NCI-H1105 treated with DMSO at 0.1 percent for 48 hours (cell line): ENCODE data around the gene CFHR1.
"Not testable (repeated sequence)": the region's sequence is repeated elsewhere in the genome, so short reads cannot be mapped to it uniquely, and the experiment has no call there.

Source experiments
- DNase-seq: peaks from one replicate; lab custom pipeline; 2025; lab: John Stamatoyannopoulos, UW

CFHR1 gene

DNA sequence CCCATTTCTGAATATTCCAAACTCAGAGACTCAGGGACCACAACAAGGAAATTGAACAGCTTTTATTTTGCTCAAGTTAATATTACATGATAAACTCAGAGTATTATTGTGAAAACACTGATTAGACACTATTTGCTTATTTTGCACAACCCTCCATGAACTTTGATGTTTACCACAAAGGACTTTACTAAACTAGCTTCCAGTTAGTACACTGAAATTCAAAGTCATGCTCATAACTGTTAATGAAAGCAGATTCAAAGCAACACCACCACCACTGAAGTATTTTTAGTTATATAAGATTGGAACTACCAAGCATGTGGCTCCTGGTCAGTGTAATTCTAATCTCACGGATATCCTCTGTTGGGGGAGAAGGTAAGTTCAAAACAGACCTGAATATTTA is at the start of gene CFHR1:
CFHR1 (plus strand) TSS at position 201 of the 400 bp plus-strand sequence; CDS start at position 315, 114 bp downstream.
- not testable (repeated sequence) for DNase-seq

DNA sequence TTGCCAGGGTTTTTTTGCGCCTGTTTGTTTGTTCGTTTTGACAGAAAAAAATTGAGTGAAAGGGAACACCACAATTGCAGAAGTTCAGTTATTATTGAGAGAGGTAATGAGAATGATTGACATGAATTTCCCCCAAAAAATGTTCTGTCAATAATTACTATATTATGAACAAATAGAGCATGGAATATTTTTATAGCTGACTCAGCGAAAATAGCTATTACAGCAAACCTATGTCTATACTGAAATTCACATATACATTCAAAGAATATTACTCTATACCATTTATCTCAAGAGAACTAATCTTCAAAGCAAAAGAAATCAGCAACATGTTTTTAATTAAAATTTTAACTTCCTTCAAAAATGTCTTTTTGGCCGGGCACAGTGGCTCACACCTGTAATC is 49.7 kb upstream of the CFHR1 start:
- not testable (repeated sequence) for DNase-seq

DNA sequence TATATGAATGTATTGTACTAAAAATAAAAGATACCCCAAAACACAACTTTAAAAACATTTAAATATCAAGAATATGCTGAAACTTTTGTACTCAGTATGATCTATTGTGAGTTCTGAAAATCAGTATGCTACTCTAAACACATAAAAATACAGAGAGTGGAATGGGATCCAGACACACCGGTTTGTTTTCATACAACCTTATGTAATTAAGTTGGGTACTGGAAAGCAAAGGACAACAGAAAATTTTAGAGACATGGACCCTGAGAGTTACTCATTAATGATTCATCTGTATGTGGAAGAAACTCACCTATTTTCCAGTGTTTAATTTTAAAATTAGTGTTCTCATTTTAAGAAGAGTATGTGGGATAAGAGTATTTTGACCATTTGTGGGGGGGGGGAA is 45.8 kb upstream of the CFHR1 start:
- no peak for DNase-seq

DNA sequence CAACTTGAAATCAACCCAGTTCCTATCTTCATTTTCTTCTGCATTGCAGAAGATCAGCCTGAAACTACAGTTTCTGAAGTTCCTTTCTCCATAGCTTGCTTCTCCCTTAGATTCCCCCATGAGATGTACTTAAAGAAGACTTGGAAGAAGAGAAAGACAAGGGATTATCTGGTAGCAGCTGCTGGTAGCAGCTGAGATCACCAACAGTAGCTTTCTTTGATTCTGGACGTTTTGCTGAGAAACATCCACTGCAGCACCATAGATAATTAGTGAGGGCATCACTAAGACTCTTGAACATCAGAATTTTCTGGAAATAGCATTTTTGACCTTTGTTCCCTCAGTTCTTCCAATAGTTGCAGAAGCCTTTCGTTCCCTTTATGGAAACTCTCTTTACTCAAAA is 45.4 kb upstream of the CFHR1 start:
- no peak for DNase-seq

DNA sequence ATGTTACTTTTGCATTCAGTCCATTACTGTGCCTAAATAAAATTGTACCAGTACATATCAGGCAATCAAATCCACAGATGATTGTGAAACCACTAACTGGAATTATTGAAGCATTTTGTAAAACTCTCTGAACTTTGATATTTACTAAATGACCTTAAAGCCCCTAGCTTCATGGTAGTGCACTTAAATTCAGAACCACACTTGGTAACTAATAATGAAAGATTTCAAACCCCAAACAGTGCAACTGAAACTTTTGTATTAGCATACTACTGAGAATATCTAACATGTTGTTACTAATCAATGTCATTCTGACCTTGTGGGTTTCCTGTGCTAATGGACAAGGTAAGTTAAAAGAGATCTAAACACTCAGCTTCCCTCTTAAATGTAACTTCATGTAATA is 44.9 kb upstream of the CFHR1 start, which contains the start of gene CFHR3:
CFHR3 (plus strand) TSS at position 238 of the 400 bp plus-strand sequence; CDS start at position 285, 47 bp downstream.
- no peak for DNase-seq

DNA sequence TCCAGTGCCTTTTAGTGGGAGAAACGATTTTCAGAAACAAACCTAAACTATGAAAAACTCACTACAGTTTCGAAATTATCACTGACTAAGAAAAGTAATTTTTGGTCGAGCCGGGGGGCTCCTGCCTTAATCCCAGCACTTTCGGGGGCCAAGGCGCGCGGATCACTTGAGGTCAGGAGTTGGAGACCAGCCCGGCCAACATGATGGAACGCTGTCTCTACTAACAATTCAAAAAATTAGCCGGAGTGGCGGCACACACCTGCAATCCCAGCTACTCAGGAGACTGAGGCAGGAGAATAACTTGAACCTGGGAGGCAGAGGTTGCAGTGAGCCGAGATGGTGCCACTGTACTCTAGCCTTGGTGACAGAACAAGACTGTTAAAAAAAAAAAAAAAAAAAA is 41.9 kb upstream of the CFHR1 start:
- no peak for DNase-seq

DNA sequence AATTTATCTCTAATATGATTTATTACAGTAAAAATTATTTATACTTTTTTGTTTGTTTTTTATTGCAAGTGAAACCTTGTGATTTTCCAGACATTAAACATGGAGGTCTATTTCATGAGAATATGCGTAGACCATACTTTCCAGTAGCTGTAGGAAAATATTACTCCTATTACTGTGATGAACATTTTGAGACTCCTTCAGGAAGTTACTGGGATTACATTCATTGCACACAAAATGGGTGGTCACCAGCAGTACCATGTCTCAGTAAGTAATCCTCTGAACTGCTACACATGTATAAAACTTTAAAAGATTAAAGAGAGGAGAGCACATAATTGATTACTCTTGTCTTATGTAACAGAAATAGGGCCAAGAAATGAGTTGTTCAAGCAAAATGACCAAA is 40.4 kb upstream of the CFHR1 start:
- DNase-seq = no peak

DNA sequence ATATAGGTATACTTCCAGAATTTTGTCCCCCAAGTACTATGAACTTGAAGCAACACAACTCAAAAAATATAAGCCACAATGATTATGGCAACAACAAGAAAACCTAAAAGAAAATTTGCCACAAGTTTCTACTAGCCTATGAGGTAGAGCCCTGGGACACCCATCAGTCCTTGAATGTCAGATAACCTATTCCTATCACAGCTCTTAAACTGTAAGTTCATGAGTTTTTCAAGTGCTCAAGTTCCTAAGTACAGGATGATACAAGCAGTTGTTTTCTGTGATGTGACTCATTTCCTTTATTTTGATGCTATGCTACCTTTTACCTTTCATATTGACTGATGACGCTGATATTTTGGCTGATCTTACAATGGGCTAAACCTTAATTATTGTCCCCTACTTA is 28.3 kb upstream of the CFHR1 start:
- not testable (repeated sequence) for DNase-seq

DNA sequence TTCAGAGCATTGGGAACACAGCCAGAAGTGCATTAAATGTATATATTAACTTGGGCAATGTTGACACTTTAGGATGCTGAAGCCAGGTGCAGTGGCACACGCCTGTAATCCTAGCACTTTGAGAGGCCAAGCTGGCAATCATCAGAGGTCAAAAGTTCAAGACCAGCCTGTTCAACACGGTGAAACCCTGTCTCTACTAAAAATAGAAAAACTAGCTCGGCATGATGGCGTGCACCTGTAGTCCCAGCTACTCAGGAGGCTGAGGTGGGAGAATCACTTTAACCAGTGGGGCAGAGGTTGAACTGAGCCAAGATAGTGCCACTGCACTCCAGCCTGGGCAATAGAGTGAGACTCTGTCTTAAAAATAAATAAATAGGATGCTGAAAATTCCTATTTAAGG is 25.4 kb upstream of the CFHR1 start:
- DNase-seq = peak; percentile 66

DNA sequence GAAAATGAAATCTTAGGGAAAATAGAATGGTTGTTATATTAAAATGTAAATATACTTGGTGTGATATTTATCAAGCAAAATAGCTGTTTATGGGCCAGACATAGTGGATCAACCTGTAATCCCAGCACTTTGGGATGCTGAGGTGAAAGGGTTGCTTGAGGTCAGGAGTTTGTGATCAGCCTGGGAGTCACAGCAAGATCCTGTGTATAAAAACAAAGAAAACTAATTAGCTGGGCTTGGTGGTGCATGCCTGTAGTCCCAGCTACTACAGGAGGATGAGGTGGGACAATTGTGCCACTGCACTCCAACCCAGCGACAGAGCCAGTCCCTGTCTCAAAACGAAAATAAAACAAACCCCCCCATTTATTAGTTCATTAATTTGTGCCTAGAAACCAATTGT is 21.6 kb upstream of the CFHR1 start:
- DNase-seq = no peak

DNA sequence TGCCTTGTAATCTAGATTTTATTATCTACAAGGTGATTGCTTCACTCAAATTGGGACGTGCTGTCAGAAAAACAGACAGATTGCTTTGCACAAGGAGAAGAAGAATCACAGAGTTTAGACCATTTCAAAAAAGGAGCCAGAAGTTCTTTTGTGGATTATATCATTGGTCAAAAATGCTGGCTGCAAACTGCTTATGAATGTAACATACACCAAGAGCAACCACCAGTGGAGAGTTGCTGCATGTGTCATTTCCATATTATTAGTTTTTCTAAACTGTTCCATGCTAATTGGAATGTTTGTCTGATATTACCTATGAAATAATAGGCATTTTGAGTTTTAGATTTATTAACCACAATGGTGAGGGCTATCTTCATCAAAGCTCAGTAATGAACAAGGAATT is 17.6 kb upstream of the CFHR1 start:
- DNase-seq = not testable (repeated sequence)

DNA sequence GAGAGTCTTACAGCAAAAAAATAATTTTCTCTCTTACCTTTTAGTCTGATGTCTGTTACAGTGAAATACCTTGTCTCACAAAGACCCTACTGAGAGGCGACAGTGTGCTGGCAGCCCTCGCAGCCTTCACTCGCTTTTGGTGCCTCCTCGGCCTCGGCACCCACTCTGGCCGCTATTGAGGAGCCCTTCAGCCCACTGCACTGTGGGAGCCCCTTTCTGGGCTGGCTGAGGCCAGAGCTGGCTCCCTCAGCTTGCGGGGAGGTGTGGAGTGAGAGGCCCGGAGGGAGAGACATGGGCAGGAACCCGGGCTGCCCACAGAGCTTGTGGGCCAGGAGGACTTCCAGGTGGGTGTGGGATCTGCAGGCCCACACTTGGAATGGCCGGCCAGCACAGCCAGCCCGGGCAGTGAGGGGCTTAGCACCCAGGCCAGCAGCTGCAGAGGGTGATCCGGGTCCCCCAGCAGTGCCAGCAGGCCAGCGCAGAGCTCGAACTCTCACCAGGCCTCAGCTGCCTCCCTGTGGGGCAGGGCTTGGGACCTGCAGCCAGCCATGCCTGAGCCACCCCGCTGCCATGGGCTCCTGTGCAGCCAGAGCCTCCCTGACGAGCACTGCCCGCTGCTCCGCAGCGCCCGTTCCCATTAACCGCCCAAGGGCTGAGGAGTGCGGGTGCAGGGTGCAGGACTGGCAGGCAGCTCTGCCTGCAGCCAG is 10.8 kb upstream of the CFHR1 start:
- DNase-seq = no peak

DNA sequence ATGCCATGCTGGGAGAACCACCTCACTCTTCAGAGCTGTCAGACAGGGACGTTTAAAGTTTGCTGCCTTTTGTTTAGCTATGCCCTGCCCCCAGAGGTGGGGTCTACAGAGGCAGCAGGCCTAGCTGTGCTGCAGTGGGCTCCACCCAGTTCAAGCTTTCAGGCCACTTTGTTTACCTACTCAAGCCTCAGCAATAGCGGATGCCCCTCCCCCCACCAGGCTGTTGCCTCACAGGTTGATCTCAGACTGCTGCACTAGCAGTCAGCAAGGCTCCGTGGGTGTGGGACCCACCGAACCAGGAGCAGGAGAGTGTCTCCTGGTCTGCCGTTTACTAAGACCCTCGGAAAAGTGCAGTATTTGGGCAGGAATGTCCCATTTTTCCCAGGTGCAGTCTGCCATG is 2.1 kb upstream of the CFHR1 start:
- not testable (repeated sequence) for DNase-seq

DNA sequence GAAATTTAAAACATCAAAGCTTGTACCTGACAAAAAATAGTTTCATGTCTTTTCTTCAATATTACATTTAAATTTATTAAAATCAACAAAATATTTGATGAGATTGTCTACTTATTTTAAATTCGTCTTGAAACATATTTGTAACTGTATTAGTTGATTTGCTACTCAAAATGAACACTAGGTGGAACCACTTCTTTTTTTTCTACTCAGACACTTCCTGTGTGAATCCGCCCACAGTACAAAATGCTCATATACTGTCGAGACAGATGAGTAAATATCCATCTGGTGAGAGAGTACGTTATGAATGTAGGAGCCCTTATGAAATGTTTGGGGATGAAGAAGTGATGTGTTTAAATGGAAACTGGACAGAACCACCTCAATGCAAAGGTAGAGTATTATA is 8.3 kb downstream of the CFHR1 start:
- DNase-seq = peak; percentile 50

DNA sequence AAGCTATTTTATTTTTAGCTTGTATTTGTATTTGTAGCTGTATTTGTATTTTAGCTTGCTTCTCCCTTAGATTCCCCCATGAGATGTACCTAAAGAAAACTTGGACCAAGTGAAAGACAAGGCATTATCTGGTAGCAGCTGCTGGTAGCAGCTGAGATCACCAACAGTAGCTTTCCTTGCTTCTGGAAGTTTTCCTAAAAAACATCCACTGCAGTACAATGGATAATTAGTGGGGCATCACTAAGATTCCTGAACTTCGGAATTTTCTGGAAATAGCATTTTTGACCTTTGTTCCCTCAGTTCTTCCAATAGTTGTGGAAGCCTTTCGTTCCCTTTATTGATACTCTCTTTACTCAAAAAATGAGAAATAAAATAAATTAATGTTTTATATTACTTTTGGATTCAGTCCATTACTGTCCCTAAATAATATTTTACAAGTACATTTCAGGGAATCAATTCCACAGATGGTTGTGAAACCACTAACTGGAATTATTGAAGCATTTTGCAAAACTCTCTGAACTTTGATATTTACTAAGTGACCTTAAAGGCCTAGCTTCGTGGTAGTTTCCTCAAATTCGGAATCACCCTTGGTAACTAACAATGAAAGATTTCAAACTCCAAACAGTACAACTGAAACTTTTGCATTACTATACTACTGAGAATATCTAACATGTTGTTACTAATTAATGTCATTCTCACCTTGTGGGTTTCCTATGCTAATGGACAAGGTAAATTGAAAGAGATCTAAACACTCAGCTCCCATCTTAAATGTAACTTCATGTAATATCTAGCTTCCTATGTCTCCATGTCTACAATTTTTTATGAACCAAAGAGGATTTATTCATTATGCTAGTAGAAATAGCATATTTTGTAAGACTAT is 30.3 kb downstream of the CFHR1 start:
- DNase-seq = not testable (repeated sequence)

DNA sequence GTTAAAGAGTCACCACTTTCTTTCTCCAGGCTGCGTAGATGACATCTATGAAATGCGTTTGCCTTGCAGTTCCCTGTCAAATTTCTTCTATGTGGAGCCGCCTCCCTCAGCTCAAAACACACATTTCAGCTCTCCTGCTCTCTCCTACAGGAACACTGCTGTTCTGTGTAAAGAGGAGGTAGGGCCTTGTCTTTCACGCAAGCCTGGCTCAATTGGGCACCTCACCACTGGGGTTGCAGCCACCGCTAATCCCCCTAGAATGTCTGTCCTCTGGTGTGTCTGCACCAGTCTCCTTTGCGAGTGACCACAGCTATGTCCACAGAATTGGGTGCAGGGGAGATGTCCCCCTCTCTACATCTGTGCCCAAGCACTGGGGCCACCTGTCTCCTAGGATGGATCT is 36.5 kb downstream of the CFHR1 start:
- DNase-seq = no peak

DNA sequence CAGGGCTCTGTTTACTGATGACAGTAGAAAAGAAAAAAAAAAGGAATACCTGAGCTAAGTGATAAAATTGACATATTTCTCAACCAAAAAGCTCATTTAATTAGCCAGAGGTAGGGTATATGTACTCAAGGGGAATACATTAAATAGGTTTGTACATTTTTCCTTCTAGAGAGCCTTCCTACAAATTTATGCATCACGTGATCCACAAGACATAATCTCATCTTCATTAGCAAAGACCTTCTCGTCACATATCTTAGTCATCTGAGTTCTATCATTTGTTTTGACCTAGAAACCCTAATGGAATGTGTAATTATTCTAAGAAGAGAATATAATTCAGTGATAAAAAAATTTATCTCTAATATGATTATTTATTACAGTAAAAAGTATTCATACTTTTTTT is 37.7 kb downstream of the CFHR1 start:
- no peak for DNase-seq

DNA sequence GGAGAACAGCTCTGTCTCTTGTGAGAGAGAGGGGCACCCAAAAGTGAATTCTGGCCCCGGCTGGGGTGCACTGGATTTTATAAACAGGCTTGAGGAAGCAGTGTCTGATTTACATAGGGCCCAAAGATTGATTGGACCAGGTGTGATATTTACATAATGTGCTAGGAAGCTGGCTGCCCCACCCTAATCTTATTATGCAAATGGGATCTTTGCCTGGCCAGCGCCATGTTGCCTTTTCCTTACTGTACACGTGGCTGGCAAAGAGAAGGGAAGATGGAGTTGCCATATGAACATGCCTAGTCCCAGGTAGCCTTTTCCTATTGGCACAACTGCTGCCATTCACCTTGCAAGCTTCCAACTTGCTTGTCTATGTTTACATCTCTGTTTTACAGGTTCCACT is 39.3 kb downstream of the CFHR1 start:
- no peak for DNase-seq

DNA sequence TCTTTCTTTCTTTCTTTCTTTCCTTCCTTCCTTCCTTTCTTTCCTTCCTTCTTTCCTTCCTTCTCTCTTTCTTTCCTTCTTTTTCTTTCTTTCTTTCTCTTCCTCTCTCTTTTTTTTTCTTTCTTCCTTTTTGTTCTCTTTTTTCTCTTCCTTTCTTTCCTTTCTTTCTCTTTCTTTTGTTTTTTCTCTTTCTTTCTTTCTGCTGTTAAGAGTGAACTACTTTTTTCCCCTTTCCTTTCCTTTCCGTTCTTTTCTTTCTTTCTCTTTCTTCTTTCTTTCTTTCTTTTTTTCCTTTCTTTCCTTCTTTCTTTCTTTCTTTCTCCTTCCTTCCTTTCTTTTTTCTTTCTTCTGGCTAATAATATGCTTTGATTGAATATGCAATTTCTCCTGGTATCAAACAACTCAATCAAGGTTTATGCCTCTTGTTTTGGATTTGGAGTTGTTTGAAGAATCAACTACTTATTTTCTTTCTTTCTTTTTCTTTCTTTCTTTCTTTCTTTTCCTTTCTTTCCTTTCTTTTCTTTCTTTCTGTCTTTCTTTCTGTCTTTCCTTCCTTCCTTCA is 40.9 kb downstream of the CFHR1 start:
- DNase-seq = no peak

DNA sequence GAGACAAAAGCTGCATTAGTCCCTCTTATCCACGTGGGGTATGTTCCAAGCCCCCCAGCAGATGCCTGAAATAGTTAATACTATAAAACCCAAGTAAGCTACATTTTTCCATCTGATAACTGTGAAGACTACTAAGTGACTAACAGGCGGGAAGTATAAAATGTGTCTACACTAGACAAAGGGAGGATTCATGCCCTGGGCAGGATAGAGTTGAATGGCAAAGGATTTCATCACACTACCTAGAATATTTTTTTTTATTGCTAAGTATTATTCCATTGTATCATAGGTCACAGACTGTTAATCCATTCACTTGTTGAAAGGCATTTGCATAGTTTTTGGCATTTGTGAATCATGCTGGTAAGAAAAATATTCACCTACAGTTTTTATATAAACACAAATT is 41.9 kb downstream of the CFHR1 start:
- DNase-seq = no peak

DNA sequence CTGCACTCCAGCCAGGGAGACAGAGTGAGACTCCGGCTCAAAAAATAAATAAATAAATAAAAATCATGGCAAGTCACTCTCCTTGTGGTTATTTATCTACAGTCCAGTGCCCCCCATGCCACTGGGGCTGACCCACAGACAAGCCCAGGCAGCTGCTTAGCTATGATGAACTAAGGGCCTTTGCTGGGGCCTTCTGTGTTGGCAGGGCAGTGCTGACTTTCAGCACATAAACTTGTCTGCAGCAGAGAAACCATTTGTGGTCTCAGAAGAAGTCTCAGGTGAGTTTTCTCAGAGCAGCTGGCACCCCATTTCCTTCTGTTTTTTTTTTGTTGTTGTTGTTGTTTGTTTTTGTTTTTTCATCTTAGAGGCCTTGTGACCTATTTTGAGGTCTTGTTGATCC is 47.4 kb downstream of the CFHR1 start:
- DNase-seq = no peak

DNA sequence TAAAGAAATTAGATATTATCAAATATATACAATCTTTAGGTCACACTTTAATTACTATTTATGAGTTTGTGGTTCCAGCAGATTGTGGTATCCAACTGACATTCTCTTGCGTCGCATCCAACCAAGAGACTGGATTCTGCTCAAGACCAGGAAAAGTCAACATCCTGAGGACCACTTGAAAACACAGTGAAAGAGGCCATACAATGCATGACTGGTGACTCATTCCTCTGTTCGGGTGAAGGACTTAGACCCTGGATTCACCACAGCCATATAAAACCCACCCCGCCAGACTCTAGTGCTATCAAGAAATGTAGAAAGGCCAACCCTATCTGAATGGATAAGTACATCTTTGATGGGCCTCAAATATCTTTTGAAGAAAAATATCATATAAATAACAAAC is 53.9 kb downstream of the CFHR1 start:
- no peak for DNase-seq

DNA sequence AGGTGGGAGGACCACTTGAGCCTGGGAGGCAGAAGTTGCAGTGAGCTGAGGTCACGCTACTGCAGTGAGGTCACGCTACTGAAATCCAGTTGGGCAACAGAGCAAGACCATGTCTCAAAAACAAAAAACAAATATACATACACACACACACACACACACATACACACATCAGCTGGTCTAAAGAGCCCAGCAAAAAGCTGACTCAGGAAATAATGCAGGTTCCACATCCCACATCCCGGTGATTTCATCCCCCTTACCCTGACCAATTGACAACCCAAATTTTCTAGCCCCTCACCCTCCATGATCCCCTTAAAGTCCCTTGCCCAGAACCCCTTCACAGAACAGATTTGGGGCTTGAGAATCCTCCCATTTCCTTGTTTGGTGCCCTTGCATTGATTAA is 56.4 kb downstream of the CFHR1 start:
- no peak for DNase-seq
